Heart right ventricle (tissue), 16 donors: ENCODE measurements around the gene TOX2. TPM values are rescaled to one million over a fixed set of nuclear protein-coding genes. Genes with fewer than 3 reads are reported as not detected.

Experiments
- ATAC-seq, 8 donors: fragments of 200-7000 bp; cut with Tn5 transposase; one replicate each; pipeline ENCODE4 v1.9.1; 2020; ENCODE audit warnings: mild to moderate bottlenecking in 8 of 8, moderate library complexity in 8 of 8, moderate number of reproducible peaks in 1 of 8
- DNase-seq, 2 donors: peaks; one replicate each; pipeline ENCODE4 v3.0.0-alpha.2; 2020
- H3K27ac ChIP-seq, 10 donors: fragments of 200-600 bp; sonication (generic) in 2 of 10; one replicate each; pipeline versions ENCODE4 v1.5.0 to v1.8.0; 2020 to 2022; ENCODE audit warnings: mild to moderate bottlenecking in 3 of 10
- H3K27me3 ChIP-seq, 7 donors: fragments of 200-600 bp; one replicate each; pipeline ENCODE4 v1.8.0; 2021 to 2022; ENCODE audit warnings: mild to moderate bottlenecking in 2 of 7
- H3K36me3 ChIP-seq, 9 donors: fragments of 200-600 bp; sonication (generic) in 1 of 9; one replicate each; pipeline versions ENCODE4 v1.5.0 to v1.8.0; 2020 to 2022; ENCODE audit warnings: mild to moderate bottlenecking in 2 of 9
- H3K4me1 ChIP-seq, 9 donors: fragments of 200-600 bp; sonication (generic) in 1 of 9; one replicate each; pipeline versions ENCODE4 v1.5.0 to v1.8.0; 2020 to 2022; ENCODE audit warnings: mild to moderate bottlenecking in 4 of 9
- H3K4me3 ChIP-seq, 10 donors: fragments of 200-600 bp; sonication (generic) in 2 of 10; one replicate each; pipeline versions ENCODE4 v1.5.0 to v1.8.0; 2020 to 2022; ENCODE audit warnings: mild to moderate bottlenecking in 7 of 10, moderate library complexity in 2 of 10
- H3K9me3 ChIP-seq, 11 donors: fragments of 200-600 bp in 10 of 11; sonication (generic) in 2 of 11; one replicate each; pipeline versions ENCODE4 v1.5.0 to v1.8.0; 2013 to 2022; ENCODE audit warnings: mild to moderate bottlenecking in 2 of 11, control low read depth in 1 of 11, moderate library complexity in 1 of 11
- CTCF ChIP-seq, 9 donors: fragments of 200-600 bp; sonication (generic) in 2 of 9; IDR thresholded peaks; one replicate each; pipeline versions ENCODE4 v1.5.0 to v1.8.0; 2021 to 2022; ENCODE audit warnings: antibody characterized with exemption in 9 of 9, mild to moderate bottlenecking in 5 of 9, moderate library complexity in 1 of 9
- WGBS, 2 donors: extraction: QIAGEN DNeasy Blood & Tissue Kit; methylation state at CpG; one replicate each; pipeline ENCODE4 v1.1.7; 2013; ENCODE audit warnings: inconsistent platforms in 1 of 2; 5-methylcytosine and 5-hydroxymethylcytosine counted together
- intact Hi-C, 10 donors: fragments of 100-400 bp; cut with DNase I; formaldehyde crosslinking; loops; one replicate each; pipeline versions ENCODE4 v1.11.1 to v1.14.2; 2022
- polyA plus RNA-seq, 2 donors: library from polyadenylated mRNA; stranded (reverse); fragments of 200-250 nt; gene quantifications; one replicate each; pipeline ENCODE4 v1.2.3, GENCODE V29; 2013
- total RNA-seq, 10 donors: library from RNA; stranded (reverse); fragmentation: NEBNext Ultra II Directional in 3 of 10; extraction: Animal tissue kit (Norgen Biotek cat#: 25700) in 3 of 10; gene quantifications; one replicate each; pipeline versions ENCODE4 v1.2.1 to v1.2.4, GENCODE V29; 2021 to 2023
- donor health status: Arrhythmogenic right ventricular cardiomyopathy.
- donor health status: ischemic (EF 13 %, LVEDD 7.1; RV severe dilation, severe dysfunction).
- donor health status: healthy with polysubstance abuse.
- donor health status: DM: no; HTN: yes; CAD: no.
- donor health status: DM: no; HTN: no; CAD: no.
- donor health status: ischemic (EF 25% LVEDD 6.9; RV normal size, moderate dysfunction).
- donor health status: ischemic (EF 25% LVEDD 5.7; RV mildly dilated, moderate dysfunction).
- donor health status: healthy.
- donor health status: DM: yes; HTN: yes; CAD: no.
- donor health status: Ischemic cardiomyopathy.
- donor health status: ischemic (EF 35%, LVEDD 5.7; RV mildly dilated, moderate dysfunction).
- donor health status: nonischemic (EF 11% LVEDD 7.7; RV severe dilation, severe dysfunction).
- donor health status: DM: yes; HTN: yes; CAD: no.
- donor health status: PGD.
- donor health status: ischemic (EF 29% LVEDD 5.4; RV normal size, mild dysfunction).
- donor health status: nonischemic (EF 23%, LVEDD 6.1; RV moderate dilation, normal function).

The TOX2 gene
- total and polyA plus RNA-seq, 12 donors: 0.25 to 2.0 (median 1.1) TPM

- no peaks in the 10 kb centered on the region for H3K36me3 ChIP-seq
- no peak for ATAC-seq
- TF ChIP-seq CTCF (IDR thresholded peaks at IDR 0.05): no peak
- 60 to 73% methylated on average over 2 of the region's 2 CpGs for WGBS, 2 donors
- H3K4me3 ChIP-seq: no peak overlapping the region
- no peak overlapping the region for H3K27ac ChIP-seq
- no peaks in the 10 kb centered on the region for H3K9me3 ChIP-seq
- peaks cover 0 to 17% (median 4%) of the 10 kb centered on the region in 9 donors for H3K4me1 ChIP-seq
- DNase-seq: no peak
- peaks cover 0 to 3% (median 0%) of the 10 kb centered on the region in 7 donors for H3K27me3 ChIP-seq
- intact Hi-C loops: loop anchor here in 9 of 10 donors (5.0 to 10.0 kb wide), 9 partner anchors 240 to 640 kb away; partner anchors contain the start of gene SRSF6 (in 1 of the 9)
These were observed 169.8 kb downstream of the TOX2 start for GRCh38 chr20:44084439-44084838.

- intact Hi-C loops: loop anchor here in 9 of 10 donors (5.0 to 10.0 kb wide), 9 partner anchors 240 to 640 kb away; partner anchors contain the start of gene SRSF6 (in 1 of the 9)
- Histone ChIP-seq H3K9me3 (no peaks in the 10 kb centered on the region), H3K4me3 (no peak overlapping the region), H3K27ac (no peak overlapping the region), H3K4me1 (peaks cover 0 to 17% (median 4%) of the 10 kb centered on the region in 9 donors), H3K36me3 (no peaks in the 10 kb centered on the region), H3K27me3 (peaks cover 0 to 3% (median 0%) of the 10 kb centered on the region in 7 donors)
- ATAC-seq (no peak), DNase-seq (no peak)
- WGBS, 2 donors: 92 to 94% methylated on average over 7 of the region's 7 CpGs
- TF ChIP-seq CTCF (IDR thresholded peaks at IDR 0.05): no peak
These were observed 170.2 kb downstream of the TOX2 start for GRCh38 chr20:44084891-44085290.

- no peak overlapping the region for H3K27ac ChIP-seq
- no peaks in the 10 kb centered on the region for H3K9me3 ChIP-seq
- H3K4me3 ChIP-seq: no peak overlapping the region
- WGBS, 2 donors: 75 to 84% methylated on average over 17 of the region's 17 CpGs
- ATAC-seq: no peak
- H3K27me3 ChIP-seq: peaks cover 0 to 3% (median 0%) of the 10 kb centered on the region in 7 donors
- peaks cover 0 to 10% (median 0%) of the 10 kb centered on the region in 9 donors for H3K4me1 ChIP-seq
- intact Hi-C loops: loop anchor here in 5 of 10 donors (10.0 kb wide), 5 partner anchors 241 to 641 kb away; partner anchors contain the start of gene SRSF6 (in 1 of the 5)
- TF ChIP-seq CTCF (IDR thresholded peaks at IDR 0.05): no peak
- no peaks in the 10 kb centered on the region for H3K36me3 ChIP-seq
- DNase-seq: no peak
These were observed 171.2 kb downstream of the TOX2 start for GRCh38 chr20:44085616-44086434.

- intact Hi-C loops: loop anchor here in 5 of 10 donors (10.0 kb wide), 5 partner anchors 242 to 642 kb away; partner anchors contain the start of gene SRSF6 (in 1 of the 5)
- DNase-seq (no peak), ATAC-seq (no peak)
- Histone ChIP-seq H3K4me1 (peaks cover 0 to 10% (median 0%) of the 10 kb centered on the region in 9 donors), H3K27ac (no peak overlapping the region), H3K9me3 (no peaks in the 10 kb centered on the region), H3K36me3 (no peaks in the 10 kb centered on the region), H3K4me3 (no peak overlapping the region), H3K27me3 (peaks cover 0 to 3% (median 0%) of the 10 kb centered on the region in 7 donors)
- TF ChIP-seq CTCF (IDR thresholded peaks at IDR 0.05): no peak
- WGBS, 2 donors: 68 to 76% methylated on average over 15 of the region's 15 CpGs
These were observed 172.6 kb downstream of the TOX2 start for GRCh38 chr20:44087051-44087856.
